GM10266 (cell line): ENCODE results near the gene KCNG2.

Source experiments
- DNase-seq: peaks from one replicate; pipeline ENCODE4 v3.0.0; 2012; ENCODE audit errors: extremely low spot score
- TF ChIP-seq, protein P1 (sequence below): IDR thresholded peaks from 2 replicates; pipeline ENCODE4 v1.5.1; 2012; ENCODE audit warnings: mild to moderate bottlenecking, low read depth; ENCODE audit not compliant: control insufficient read depth, insufficient read depth; ENCODE audit errors: missing control alignments

The KCNG2 gene

DNA sequence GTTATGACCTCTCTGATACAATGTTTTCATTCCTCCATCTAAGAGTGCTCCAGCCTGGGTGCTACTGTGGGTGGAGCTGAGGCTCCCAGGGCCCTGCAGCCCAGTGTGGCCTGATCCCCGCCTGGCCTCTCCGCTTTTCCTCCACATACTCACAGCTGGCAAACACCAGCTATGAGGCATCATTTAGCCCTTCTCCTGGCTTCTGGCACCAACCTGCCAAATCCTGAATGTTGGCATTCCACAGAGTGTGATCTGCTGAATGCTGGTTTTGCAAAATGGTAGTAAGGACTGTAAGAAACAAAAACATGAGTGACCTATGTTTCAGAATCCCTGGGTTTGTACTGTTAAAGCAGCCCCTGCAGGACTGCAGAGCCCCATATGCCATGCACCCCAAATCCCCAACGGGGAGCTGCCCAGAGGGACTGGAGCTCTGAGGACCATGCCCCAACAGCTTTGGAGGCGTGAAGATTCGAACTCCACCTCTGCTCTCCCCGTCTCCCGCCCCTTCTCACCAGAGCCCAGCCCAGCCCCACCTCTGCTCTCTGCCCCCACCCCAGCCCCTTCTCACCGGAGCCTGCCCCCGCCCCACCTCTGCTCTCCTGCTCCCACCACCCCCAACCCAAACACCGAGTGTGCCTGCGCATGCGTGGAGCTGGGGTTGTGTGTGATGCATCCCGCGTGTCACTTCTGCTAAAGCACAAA lies 149.5 kb downstream of the KCNG2 start:
- DNase-seq, result no peak
- TF ChIP-seq, protein P1, sequence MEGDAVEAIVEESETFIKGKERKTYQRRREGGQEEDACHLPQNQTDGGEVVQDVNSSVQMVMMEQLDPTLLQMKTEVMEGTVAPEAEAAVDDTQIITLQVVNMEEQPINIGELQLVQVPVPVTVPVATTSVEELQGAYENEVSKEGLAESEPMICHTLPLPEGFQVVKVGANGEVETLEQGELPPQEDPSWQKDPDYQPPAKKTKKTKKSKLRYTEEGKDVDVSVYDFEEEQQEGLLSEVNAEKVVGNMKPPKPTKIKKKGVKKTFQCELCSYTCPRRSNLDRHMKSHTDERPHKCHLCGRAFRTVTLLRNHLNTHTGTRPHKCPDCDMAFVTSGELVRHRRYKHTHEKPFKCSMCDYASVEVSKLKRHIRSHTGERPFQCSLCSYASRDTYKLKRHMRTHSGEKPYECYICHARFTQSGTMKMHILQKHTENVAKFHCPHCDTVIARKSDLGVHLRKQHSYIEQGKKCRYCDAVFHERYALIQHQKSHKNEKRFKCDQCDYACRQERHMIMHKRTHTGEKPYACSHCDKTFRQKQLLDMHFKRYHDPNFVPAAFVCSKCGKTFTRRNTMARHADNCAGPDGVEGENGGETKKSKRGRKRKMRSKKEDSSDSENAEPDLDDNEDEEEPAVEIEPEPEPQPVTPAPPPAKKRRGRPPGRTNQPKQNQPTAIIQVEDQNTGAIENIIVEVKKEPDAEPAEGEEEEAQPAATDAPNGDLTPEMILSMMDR, result no peak

DNA sequence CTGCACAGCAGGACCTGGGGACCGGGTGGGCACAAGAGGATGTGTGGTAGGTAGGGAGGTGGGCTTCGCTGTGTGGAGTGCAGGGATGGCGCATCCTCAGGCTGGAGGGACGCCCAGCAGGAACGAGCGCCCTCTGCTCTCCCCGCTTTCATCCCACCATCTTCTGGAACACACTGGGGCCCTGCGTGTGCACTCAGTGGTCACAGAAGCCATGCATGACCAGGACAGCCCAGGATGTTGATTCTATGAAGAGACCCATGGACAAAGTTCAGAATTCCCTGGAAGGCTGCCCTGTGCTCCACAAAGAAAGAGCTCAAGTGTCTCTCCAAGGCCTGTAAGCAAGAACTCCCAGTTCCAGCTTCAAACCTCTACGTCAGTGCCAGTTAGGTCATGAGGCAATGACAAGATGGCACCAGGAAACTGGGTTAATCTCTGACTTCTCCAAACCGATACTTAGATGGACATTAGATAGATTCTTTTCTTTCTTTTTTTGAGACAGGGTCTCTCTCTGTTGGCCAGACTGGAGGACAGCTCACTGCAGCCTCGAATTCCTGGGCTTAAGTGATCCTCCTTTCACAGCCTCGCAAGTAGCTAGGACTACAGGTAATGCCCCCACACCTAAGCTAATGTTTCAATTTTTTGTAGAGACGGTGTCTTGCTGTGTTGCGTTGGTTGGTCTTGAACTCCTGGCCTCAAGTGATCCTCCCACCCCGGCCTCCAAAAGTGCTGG lies 150.3 kb downstream of the KCNG2 start:
- DNase-seq, result no peak
- TF ChIP-seq, protein P1, result no peak

DNA sequence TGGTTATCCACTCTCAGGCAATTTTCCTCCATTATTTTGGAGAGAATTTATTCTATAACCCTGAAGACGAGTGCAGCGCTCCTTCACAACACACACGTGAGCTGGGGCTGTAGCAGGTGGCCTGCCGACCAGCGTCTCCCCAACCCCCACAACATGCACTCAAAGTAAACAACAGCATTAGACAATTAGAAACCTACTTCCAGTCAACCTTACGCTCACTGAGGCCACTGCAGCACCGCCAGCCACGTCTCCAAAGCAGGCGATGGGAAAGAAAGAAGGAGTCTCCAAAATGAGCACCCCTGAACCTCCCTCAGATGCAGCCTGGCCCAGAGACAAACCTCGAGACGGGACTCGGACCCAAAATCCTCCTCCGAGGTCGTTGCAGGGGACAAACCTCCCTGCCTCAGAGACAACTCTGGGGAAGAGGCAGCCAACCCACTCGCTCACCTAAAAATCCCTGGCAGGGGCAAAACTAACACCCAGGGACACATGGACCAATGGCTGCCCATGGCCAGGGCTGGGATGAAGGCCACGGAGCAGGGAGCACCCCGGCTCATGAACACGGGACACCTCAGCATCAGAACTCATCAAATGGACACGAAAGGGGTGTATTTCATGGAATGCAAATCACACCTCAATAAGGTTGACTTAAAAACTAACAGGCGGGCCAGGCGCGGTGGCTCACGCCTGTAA lies 151.1 kb downstream of the KCNG2 start:
- TF ChIP-seq, protein P1, result no peak

More for the DNA sequence above, 151.1 kb downstream of the KCNG2 start:
- no peak for DNase-seq
